HUES64 (cell line): Measurements from ENCODE around the gene FAM3B. TPM values are rescaled to one million over a fixed set of nuclear protein-coding genes. Genes with fewer than 3 reads are reported as not detected.
A peak's percentile ranks its signal among the peaks of the same experiment; 100 is the strongest.

ENCODE experiments used
- H3K27ac ChIP-seq: 2 replicates; pipeline ENCODE4 v1.7.0; 2013; ENCODE audit warnings: low read depth, low read length, inconsistent platforms
- H3K27me3 ChIP-seq: 2 replicates; pipeline ENCODE4 v1.6.1; 2013; ENCODE audit warnings: mild to moderate bottlenecking, low read length; ENCODE audit not compliant: insufficient read depth
- H3K36me3 ChIP-seq: 2 replicates; pipeline ENCODE4 v1.6.1; 2013; ENCODE audit warnings: mild to moderate bottlenecking, low read length; ENCODE audit not compliant: insufficient read depth
- H3K4me1 ChIP-seq: 2 replicates; pipeline ENCODE4 v1.6.1; 2013; ENCODE audit warnings: mild to moderate bottlenecking, low read length, moderate library complexity; ENCODE audit not compliant: insufficient read depth
- H3K4me3 ChIP-seq: 2 replicates; pipeline ENCODE4 v1.5.1; 2013; ENCODE audit warnings: mild to moderate bottlenecking, low read length, moderate library complexity
- H3K9ac ChIP-seq: 2 replicates; pipeline ENCODE4 v1.6.1; 2013; ENCODE audit warnings: mild to moderate bottlenecking, low read depth, low read length
- H3K9me3 ChIP-seq: 2 replicates; pipeline ENCODE4 v1.6.1; 2013; ENCODE audit warnings: low read depth, low read length; ENCODE audit not compliant: insufficient read depth
- WGBS: fragments of 150-250, 120-280 bp; methylation state at CpG from one replicate; pipeline ENCODE4 v1.1.7; 2013; ENCODE audit warnings: missing lambda C conversion rate; 5-methylcytosine and 5-hydroxymethylcytosine counted together
- polyA plus RNA-seq, 2 experiments: library from polyadenylated mRNA; stranded (reverse); fragments of 50-300 nt; gene quantifications; one replicate each; pipeline ENCODE4 v1.2.3, GENCODE V29; 2013

The FAM3B gene
- 1.4 TPM for polyA plus RNA-seq (2013, experiment 1 of 2)
- polyA plus RNA-seq (2013, experiment 2 of 2), result 1.1 TPM

GRCh38 chr21:41316200-41317062 is at the start of gene FAM3B:
FAM3B (plus strand) TSS chr21:41316801; CDS start chr21:41316880, 79 bp downstream.
- no peak within 1 kb of the TSS; the same call in 1 of the 2 replicates for H3K27ac ChIP-seq
- no peaks in the 10 kb centered on the region for H3K9me3 ChIP-seq
- peak within 1 kb of the TSS; percentile 60 for H3K4me3 ChIP-seq
- H3K9ac ChIP-seq, result peak within 1 kb of the TSS; percentile 41; the same call in 1 of the 2 replicates
- H3K4me1 ChIP-seq, result no peaks in the 10 kb centered on the region
- H3K36me3 ChIP-seq, result no peaks in the 10 kb centered on the region
- H3K27me3 ChIP-seq, result peaks cover 35% of the 10 kb centered on the region
- whole genome bisulfite sequencing, result 9% methylated on average over 55 of the region's 55 CpGs

- Histone ChIP-seq H3K9ac (no peak overlapping the region), H3K9me3 (peaks cover 11% of the 10 kb centered on the region), H3K36me3 (no peaks in the 10 kb centered on the region), H3K4me1 (no peaks in the 10 kb centered on the region), H3K27ac (no peak overlapping the region), H3K27me3 (no peaks in the 10 kb centered on the region), H3K4me3 (no peak overlapping the region)
- 89% methylated on average over 2 of the region's 2 CpGs for WGBS
Measured at GRCh38 chr21:41267346-41267745, 49.3 kb upstream of the FAM3B start.

- 86% methylated on average over 1 of the region's 1 CpG for WGBS
- Histone ChIP-seq H3K9me3 (peaks cover 26% of the 10 kb centered on the region), H3K4me1 (no peaks in the 10 kb centered on the region), H3K4me3 (no peak overlapping the region), H3K9ac (no peak overlapping the region), H3K27me3 (no peaks in the 10 kb centered on the region), H3K27ac (no peak overlapping the region), H3K36me3 (no peaks in the 10 kb centered on the region)
Measured at GRCh38 chr21:41269535-41269934, 47.1 kb upstream of the FAM3B start.

GRCh38 chr21:41277196-41277595 is 39.4 kb upstream of the FAM3B start:
- Histone ChIP-seq H3K36me3 (no peaks in the 10 kb centered on the region), H3K9ac (no peak overlapping the region), H3K4me1 (peaks cover 9% of the 10 kb centered on the region; the same call in 1 of the 2 replicates), H3K27me3 (no peaks in the 10 kb centered on the region), H3K27ac (no peak overlapping the region), H3K4me3 (no peak overlapping the region), H3K9me3 (peaks cover 16% of the 10 kb centered on the region; the same call in 1 of the 2 replicates)
- WGBS, result 86% methylated on average over 12 of the region's 12 CpGs

- no peaks in the 10 kb centered on the region for H3K36me3 ChIP-seq
- H3K9ac ChIP-seq, result no peak overlapping the region
- WGBS, result 80% methylated on average over 4 of the region's 4 CpGs
- H3K9me3 ChIP-seq, result peaks cover 10% of the 10 kb centered on the region; the same call in 1 of the 2 replicates
- H3K4me1 ChIP-seq, result peaks cover 9% of the 10 kb centered on the region; the same call in 1 of the 2 replicates
- H3K27ac ChIP-seq, result no peak overlapping the region
- no peaks in the 10 kb centered on the region for H3K27me3 ChIP-seq
- no peak overlapping the region for H3K4me3 ChIP-seq
Measured at GRCh38 chr21:41277846-41278245, 38.8 kb upstream of the FAM3B start.

- Histone ChIP-seq H3K9ac (no peak overlapping the region), H3K4me3 (no peak overlapping the region), H3K9me3 (no peaks in the 10 kb centered on the region), H3K36me3 (no peaks in the 10 kb centered on the region), H3K4me1 (peaks cover 9% of the 10 kb centered on the region; the same call in 1 of the 2 replicates), H3K27ac (no peak overlapping the region), H3K27me3 (no peaks in the 10 kb centered on the region)
- 88% methylated on average over 18 of the region's 18 CpGs for WGBS
Measured at GRCh38 chr21:41280115-41280919, 36.3 kb upstream of the FAM3B start.

GRCh38 chr21:41282412-41282811 is 34.2 kb upstream of the FAM3B start:
- H3K9me3 ChIP-seq, result no peaks in the 10 kb centered on the region
- H3K4me1 ChIP-seq, result peaks cover 9% of the 10 kb centered on the region; the same call in 1 of the 2 replicates
- no peaks in the 10 kb centered on the region for H3K27me3 ChIP-seq
- no peak overlapping the region for H3K4me3 ChIP-seq
- H3K9ac ChIP-seq, result no peak overlapping the region
- no peaks in the 10 kb centered on the region for H3K36me3 ChIP-seq
- WGBS, result 87% methylated on average over 3 of the region's 3 CpGs
- no peak overlapping the region for H3K27ac ChIP-seq

GRCh38 chr21:41283211-41283818 is 33.3 kb upstream of the FAM3B start:
- WGBS, result 26% methylated on average over 8 of the region's 8 CpGs
- Histone ChIP-seq H3K27me3 (no peaks in the 10 kb centered on the region), H3K4me3 (no peak overlapping the region), H3K27ac (no peak overlapping the region), H3K36me3 (no peaks in the 10 kb centered on the region), H3K9ac (no peak overlapping the region), H3K9me3 (no peaks in the 10 kb centered on the region), H3K4me1 (no peaks in the 10 kb centered on the region)

- H3K36me3 ChIP-seq, result no peaks in the 10 kb centered on the region
- peaks cover 10% of the 10 kb centered on the region for H3K9me3 ChIP-seq
- H3K27ac ChIP-seq, result no peak overlapping the region
- H3K9ac ChIP-seq, result no peak overlapping the region
- no peaks in the 10 kb centered on the region for H3K4me1 ChIP-seq
- 64% methylated on average over 13 of the region's 13 CpGs for WGBS
- no peak overlapping the region for H3K4me3 ChIP-seq
- H3K27me3 ChIP-seq, result no peaks in the 10 kb centered on the region
Measured at GRCh38 chr21:41289431-41289830, 27.2 kb upstream of the FAM3B start.

- Histone ChIP-seq H3K27me3 (no peaks in the 10 kb centered on the region), H3K36me3 (no peaks in the 10 kb centered on the region), H3K4me3 (no peak overlapping the region), H3K27ac (no peak overlapping the region), H3K9me3 (peaks cover 10% of the 10 kb centered on the region), H3K9ac (no peak overlapping the region), H3K4me1 (no peaks in the 10 kb centered on the region)
- WGBS, result 86% methylated on average over 24 of the region's 24 CpGs
Measured at GRCh38 chr21:41290106-41290799, 26.3 kb upstream of the FAM3B start.
